ENCODE results near the gene MICU1.

- no peak for TF ChIP-seq TBL1XR1 (IDR thresholded peaks at IDR 0.05; ENCODE audit: low read depth, low read length)
- TF ChIP-seq EGR1 (IDR thresholded peaks at IDR 0.05; ENCODE audit: borderline replicate concordance in 1 of 2, low read depth in 2 of 2, low read length in 2 of 2): no peak
- TF ChIP-seq, protein P1, sequence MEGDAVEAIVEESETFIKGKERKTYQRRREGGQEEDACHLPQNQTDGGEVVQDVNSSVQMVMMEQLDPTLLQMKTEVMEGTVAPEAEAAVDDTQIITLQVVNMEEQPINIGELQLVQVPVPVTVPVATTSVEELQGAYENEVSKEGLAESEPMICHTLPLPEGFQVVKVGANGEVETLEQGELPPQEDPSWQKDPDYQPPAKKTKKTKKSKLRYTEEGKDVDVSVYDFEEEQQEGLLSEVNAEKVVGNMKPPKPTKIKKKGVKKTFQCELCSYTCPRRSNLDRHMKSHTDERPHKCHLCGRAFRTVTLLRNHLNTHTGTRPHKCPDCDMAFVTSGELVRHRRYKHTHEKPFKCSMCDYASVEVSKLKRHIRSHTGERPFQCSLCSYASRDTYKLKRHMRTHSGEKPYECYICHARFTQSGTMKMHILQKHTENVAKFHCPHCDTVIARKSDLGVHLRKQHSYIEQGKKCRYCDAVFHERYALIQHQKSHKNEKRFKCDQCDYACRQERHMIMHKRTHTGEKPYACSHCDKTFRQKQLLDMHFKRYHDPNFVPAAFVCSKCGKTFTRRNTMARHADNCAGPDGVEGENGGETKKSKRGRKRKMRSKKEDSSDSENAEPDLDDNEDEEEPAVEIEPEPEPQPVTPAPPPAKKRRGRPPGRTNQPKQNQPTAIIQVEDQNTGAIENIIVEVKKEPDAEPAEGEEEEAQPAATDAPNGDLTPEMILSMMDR (IDR thresholded peaks at IDR 0.05 in 2 of 3, conservative IDR thresholded peaks at IDR 0.05 in 1 of 3; ENCODE audit: control insufficient read depth in 2 of 3, extremely low read depth in 1 of 3, insufficient read depth in 1 of 3, low read depth in 3 of 3, low read length in 3 of 3): no peak
- TF ChIP-seq NR2C1 (IDR thresholded peaks at IDR 0.05): no peak
- TF ChIP-seq STAT3 (IDR thresholded peaks at IDR 0.05; ENCODE audit: low read depth, low read length): no peak
- TF ChIP-seq SPI1 (IDR thresholded peaks at IDR 0.05; ENCODE audit: borderline replicate concordance, insufficient read depth, low read depth, low read length): no peak
- TF ChIP-seq, protein P2, sequence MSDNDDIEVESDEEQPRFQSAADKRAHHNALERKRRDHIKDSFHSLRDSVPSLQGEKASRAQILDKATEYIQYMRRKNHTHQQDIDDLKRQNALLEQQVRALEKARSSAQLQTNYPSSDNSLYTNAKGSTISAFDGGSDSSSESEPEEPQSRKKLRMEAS (IDR thresholded peaks at IDR 0.05; ENCODE audit: low read depth, low read length): no peak
- no peak for TF ChIP-seq HDAC6 (IDR thresholded peaks at IDR 0.05; ENCODE audit: unreplicated experiment)
- TF ChIP-seq RUNX3 (IDR thresholded peaks at IDR 0.05; ENCODE audit: low read length): no peak
- TF ChIP-seq KDM1A (IDR thresholded peaks at IDR 0.05; ENCODE audit: borderline replicate concordance): no peak
- TF ChIP-seq POLR2A (IDR thresholded peaks at IDR 0.05; ENCODE audit: low read depth, low read length): no peak
Measured at GRCh38 chr10:72390764-72391163, 235.1 kb downstream of the MICU1 start.

Measured in GM12878 (cell line).